Measurements from ENCODE around the gene KCNK4.

KCNK4 gene

DNA sequence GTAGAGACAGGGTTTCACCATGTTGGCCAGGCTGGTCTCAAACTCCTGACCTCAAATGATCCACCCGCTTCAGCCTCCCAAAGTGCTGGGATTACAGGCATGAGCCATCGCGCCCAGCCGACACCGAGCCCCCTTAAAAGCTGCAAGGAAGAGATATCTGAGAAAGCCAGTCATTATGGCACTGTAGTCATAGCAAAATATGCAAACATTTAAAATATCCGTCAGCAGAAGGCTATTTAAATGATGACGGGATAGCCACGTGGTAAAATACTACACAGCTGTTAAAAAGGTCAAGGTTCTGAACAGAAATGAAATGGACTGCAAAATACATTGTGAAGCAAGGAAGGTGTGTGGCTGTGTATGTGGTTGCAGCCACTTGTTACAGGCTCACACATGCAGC lies 42.5 kb downstream of the KCNK4 start:
- Histone ChIP-seq H3K4me3 (ENCODE audit: low read length) (no peak overlapping the region), H3K36me3 (ENCODE audit: insufficient read depth, low read length) (no peaks in the 10 kb centered on the region), H2AFZ (ENCODE audit: low read depth, low read length) (no peak overlapping the region), H3K4me1 (ENCODE audit: insufficient read depth, low read length) (peaks cover 2% of the 10 kb centered on the region), H3K9me3 (ENCODE audit: low read length) (no peaks in the 10 kb centered on the region), H3K27me3 (ENCODE audit: insufficient read depth, low read length) (no peaks in the 10 kb centered on the region)

DNA sequence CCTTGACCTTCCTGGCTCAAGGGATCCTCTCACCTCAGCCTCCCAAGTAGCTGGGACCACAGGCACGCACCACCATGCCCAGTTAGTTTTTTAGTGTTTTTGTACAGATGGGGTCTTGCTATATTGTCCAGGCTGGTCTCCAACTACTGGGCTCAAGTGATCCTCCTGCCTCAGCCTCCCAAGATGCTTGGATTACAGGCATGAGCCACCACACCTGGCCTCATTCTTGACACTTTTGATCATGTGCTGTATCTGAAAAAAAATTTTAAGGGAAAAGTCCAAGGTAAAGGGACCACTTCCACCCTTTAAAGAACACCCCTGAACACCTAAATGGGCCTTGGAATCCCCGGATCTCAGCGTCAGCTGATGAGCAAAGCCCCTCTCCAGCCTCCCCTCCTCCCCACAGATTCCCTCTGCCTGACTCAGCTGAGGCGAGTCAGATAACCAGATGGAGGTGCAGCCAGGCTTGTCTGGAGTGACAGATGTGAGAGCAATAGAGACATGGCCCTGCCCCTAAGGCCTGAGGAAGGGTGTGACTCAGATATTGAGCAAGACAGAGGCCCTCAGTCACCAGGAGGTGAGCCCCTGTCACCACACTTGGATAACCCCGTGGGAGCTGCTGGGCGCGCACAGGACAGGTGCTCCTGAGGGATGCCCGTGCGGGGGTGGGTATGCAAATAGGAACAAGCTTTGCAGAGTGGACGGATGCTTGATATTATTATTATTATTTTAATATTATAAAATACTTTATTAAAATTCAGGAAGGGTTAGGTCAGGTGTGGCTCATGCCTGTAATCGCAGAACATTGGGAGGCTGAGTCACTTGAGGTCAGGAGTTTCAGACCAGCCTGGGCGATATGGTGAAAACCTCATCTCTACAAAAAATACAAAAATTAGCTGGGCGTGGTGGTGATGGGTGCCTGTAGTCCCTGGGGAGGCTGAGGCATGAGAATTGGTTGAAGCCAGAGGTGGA lies 43.9 kb downstream of the KCNK4 start:
- no peak overlapping the region for H3K4me3 ChIP-seq (ENCODE audit: low read length)
- H3K27me3 ChIP-seq (ENCODE audit: insufficient read depth, low read length) = peaks cover 12% of the 10 kb centered on the region
- H3K9me3 ChIP-seq (ENCODE audit: low read length) = no peaks in the 10 kb centered on the region
- no peaks in the 10 kb centered on the region for H3K36me3 ChIP-seq (ENCODE audit: insufficient read depth, low read length)
- no peak overlapping the region for H2AFZ ChIP-seq (ENCODE audit: low read depth, low read length)
- peaks cover 2% of the 10 kb centered on the region for H3K4me1 ChIP-seq (ENCODE audit: insufficient read depth, low read length)

DNA sequence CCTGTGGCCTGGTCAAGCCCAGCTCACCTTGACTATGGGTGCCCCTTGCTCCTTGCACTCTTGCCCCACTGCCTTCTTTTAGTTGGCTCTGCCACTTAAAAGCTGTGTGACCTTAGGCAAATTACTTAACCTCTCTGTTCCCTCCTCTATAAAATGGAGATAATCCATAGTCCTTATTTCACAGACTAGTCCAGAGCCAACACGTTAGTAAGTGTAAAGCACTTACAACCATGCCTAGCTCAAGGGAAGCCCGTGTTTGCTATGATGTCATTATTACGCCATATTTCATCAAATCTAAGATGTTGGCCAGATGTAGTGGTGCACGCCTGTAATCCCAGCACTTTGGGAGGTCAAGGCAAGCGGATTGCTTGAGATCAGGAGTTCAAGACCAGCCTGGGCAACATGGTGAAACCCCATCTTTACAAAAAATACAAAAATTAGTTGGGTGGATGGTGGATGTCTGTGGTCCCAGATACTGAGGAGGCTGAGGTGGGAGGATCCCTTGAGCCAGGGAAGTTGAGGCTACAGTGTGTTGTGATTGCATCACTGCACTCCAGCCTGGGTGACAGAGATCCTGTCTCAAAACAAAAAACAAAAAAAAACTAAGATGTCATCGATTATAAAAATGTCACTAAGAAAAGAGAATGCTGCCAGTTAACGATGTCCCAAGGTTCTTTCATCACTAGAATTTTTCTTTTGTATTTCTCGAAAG lies 46.6 kb downstream of the KCNK4 start:
- no peaks in the 10 kb centered on the region for H3K36me3 ChIP-seq (ENCODE audit: insufficient read depth, low read length)
- H3K9me3 ChIP-seq (ENCODE audit: low read length) = no peaks in the 10 kb centered on the region
- H3K27me3 ChIP-seq (ENCODE audit: insufficient read depth, low read length) = peaks cover 26% of the 10 kb centered on the region
- H3K4me3 ChIP-seq (ENCODE audit: low read length) = no peak overlapping the region
- H2AFZ ChIP-seq (ENCODE audit: low read depth, low read length) = no peak overlapping the region
- peaks cover 2% of the 10 kb centered on the region for H3K4me1 ChIP-seq (ENCODE audit: insufficient read depth, low read length)

DNA sequence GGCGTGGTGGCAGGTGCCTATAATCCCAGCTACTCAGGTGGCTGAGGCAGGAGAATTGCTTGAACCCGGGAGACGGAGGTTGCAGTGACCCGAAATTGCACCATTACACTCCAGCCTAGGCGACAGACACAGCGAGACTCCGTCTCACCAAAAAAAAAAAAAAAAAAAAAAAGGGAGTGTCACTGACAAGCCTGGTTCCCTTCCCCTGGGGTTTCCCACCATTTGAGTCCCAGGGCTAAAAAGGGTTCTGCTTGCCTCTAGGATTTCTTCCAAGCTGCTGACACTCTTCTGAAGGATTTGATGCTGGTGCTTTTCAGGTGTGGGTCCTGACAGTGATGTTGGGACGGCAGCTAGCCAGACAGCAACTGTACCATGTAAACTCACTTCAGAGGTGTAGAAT lies 47.6 kb downstream of the KCNK4 start:
- Histone ChIP-seq H3K4me3 (ENCODE audit: low read length) (no peak overlapping the region), H3K36me3 (ENCODE audit: insufficient read depth, low read length) (no peaks in the 10 kb centered on the region), H3K27me3 (ENCODE audit: insufficient read depth, low read length) (peaks cover 26% of the 10 kb centered on the region), H3K4me1 (ENCODE audit: insufficient read depth, low read length) (peaks cover 2% of the 10 kb centered on the region), H2AFZ (ENCODE audit: low read depth, low read length) (no peak overlapping the region), H3K9me3 (ENCODE audit: low read length) (no peaks in the 10 kb centered on the region)

DNA sequence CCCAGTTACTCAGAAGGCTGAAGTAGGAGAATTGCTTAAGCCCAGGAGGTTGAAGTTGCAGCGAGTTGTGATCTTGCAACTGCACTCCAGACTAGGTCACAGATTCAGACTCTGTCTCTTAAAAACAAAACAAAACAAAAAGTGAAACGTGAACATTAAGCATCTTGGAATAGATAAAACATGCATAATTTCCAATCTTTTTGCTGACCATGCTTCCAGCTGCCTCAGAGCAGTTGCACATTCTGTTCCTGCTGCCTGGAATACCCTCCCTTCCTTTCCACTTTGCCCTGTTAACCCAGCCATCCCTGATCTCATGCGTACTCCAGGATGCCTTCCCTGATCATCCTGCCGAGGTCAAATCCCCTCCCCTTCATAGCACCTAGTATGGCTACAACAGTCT lies 48.2 kb downstream of the KCNK4 start:
- H3K4me1 ChIP-seq (ENCODE audit: insufficient read depth, low read length) = peaks cover 2% of the 10 kb centered on the region
- peaks cover 26% of the 10 kb centered on the region for H3K27me3 ChIP-seq (ENCODE audit: insufficient read depth, low read length)
- H2AFZ ChIP-seq (ENCODE audit: low read depth, low read length) = no peak overlapping the region
- H3K9me3 ChIP-seq (ENCODE audit: low read length) = no peaks in the 10 kb centered on the region
- H3K36me3 ChIP-seq (ENCODE audit: insufficient read depth, low read length) = no peaks in the 10 kb centered on the region
- no peak overlapping the region for H3K4me3 ChIP-seq (ENCODE audit: low read length)

DNA sequence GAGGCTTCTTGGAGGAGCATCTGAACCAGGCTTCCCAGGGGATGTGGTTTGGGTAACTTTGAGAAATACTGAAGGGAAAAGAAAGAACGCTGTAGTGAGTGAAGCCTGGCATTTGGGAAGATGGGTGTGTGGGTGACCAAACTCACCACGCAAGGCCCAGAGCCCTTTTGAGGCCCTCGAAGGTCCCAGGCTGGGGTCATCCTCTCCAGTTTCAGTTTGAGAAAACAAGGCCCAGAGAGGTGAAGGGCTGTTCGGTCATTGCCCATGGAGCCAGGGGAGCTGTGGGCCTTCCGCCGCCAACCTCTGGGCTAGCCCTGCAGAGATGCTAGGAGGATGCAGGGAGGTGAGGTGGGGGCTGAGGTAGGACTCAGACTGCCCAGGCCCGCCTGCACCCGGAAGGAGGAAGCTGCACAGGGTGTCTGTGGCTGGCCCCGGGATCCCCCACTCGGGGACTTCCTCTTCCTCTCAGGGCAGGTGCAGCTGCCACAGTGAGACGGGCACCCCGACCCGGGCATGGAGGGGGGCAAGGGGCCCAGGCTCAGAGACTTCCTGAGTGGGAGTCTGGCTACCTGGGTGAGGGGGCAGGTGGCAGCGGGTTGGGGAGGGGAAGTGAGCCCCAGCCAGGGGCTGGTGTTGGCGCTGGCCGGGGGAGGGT lies 48.8 kb downstream of the KCNK4 start, which contains the start of gene CCDC88B:
TSS of gene CCDC88B (plus strand) at position 451 of the 655 bp plus-strand sequence. CDS start at position 514, 63 bp downstream.
- Histone ChIP-seq H2AFZ (ENCODE audit: low read depth, low read length) (no peak within 1 kb of the TSS), H3K27me3 (ENCODE audit: insufficient read depth, low read length) (peaks cover 26% of the 10 kb centered on the region), H3K36me3 (ENCODE audit: insufficient read depth, low read length) (no peaks in the 10 kb centered on the region), H3K9me3 (ENCODE audit: low read length) (no peaks in the 10 kb centered on the region), H3K4me3 (ENCODE audit: low read length) (no peak within 1 kb of the TSS), H3K4me1 (ENCODE audit: insufficient read depth, low read length) (peaks cover 2% of the 10 kb centered on the region)

DNA sequence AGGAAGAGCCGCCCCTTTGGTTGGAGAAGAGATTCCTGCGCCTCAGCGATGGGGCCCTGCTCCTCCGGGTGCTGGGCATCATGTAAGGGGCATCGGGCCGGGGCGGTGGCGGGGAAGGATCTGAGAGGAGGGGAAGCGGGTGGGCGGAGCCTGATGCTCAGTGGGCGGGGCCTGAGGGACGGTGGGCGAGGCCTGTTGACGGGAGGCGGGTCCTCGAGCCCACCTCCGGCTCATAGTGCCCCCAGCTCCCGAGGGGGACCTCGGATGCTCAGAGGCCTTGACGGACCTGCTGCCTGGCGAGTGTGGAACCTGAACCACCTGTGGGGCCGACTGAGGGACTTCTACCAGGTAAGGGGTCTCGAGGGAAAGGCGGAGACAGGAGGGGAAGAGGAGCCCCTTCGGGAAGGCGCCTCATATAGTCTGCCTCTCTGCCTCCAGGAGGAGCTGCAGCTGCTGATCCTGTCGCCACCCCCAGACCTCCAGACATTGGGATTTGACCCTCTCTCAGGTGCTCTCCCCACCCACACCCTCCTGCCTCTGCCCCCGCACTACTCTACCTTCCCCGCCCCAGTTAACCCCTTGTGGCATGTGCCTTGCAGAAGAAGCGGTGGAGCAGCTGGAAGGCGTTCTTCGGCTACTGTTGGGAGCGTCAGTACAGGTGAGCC lies 49.7 kb downstream of the KCNK4 start:
- Histone ChIP-seq H3K27me3 (ENCODE audit: insufficient read depth, low read length) (peaks cover 26% of the 10 kb centered on the region), H3K36me3 (ENCODE audit: insufficient read depth, low read length) (no peaks in the 10 kb centered on the region), H3K9me3 (ENCODE audit: low read length) (no peaks in the 10 kb centered on the region), H2AFZ (ENCODE audit: low read depth, low read length) (no peak overlapping the region), H3K4me1 (ENCODE audit: insufficient read depth, low read length) (no peaks in the 10 kb centered on the region), H3K4me3 (ENCODE audit: low read length) (no peak overlapping the region)

DNA sequence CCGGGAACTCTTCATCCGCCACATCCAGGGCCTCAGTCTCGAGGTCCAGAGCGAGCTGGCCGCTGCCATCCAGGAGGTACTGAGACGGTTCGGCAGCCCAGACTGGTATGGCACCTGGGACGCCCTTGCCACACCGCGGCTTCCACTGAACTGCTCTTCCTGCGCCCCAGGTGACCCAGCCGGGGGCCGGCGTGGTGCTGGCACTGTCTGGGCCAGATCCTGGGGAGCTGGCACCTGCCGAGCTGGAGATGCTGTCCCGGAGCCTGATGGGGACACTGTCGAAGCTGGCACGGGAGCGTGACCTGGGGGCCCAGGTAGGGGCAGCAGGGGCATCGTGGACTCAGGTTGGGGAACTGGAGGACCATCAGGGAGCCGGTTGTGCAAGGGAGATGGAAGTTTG lies 50.3 kb downstream of the KCNK4 start:
- Histone ChIP-seq H3K9me3 (ENCODE audit: low read length) (no peaks in the 10 kb centered on the region), H2AFZ (ENCODE audit: low read depth, low read length) (no peak overlapping the region), H3K36me3 (ENCODE audit: insufficient read depth, low read length) (no peaks in the 10 kb centered on the region), H3K4me3 (ENCODE audit: low read length) (no peak overlapping the region), H3K27me3 (ENCODE audit: insufficient read depth, low read length) (peaks cover 26% of the 10 kb centered on the region), H3K4me1 (ENCODE audit: insufficient read depth, low read length) (no peaks in the 10 kb centered on the region)

DNA sequence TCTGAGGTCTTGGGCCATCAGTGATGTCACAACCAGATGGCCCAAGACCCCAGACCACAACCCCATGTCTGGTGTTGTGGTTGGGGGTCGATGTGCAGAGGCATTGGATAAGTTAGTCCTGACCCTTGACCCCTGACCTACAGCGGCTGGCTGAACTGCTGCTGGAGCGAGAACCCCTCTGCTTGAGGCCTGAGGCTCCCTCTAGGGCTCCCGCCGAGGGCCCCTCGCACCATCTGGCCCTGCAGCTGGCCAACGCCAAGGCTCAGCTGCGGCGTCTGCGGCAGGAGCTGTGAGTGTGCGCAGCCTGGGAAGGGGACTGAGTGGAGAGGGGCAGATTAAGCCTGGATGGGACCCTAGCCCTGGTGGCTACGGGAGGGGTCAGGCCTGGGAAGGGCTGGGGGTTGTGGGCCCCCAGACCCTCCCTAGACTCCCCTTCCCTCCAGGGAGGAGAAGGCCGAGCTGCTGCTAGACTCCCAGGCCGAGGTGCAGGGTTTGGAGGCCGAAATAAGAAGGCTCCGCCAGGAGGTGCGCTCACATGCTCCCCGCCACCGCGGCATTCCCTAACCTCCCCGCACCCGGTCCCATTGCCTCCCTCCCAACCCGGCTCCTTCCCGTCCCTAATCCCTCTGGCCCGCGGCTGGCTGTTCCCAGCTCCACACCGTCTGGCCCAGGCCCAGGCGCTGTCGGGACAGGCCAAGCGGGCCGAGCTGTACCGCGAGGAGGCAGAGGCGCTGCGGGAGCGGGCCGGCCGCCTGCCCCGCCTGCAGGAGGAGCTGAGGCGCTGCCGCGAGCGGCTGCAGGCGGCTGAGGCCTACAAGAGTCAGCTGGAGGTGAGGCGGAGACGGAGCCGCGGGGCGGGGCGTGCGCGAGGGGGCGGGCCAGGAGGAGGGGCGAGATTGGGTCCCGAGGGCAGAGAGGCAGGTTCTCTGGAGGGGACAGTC lies 51.0 kb downstream of the KCNK4 start:
- no peak overlapping the region for H3K4me3 ChIP-seq (ENCODE audit: low read length)
- H3K4me1 ChIP-seq (ENCODE audit: insufficient read depth, low read length) = no peaks in the 10 kb centered on the region
- peaks cover 26% of the 10 kb centered on the region for H3K27me3 ChIP-seq (ENCODE audit: insufficient read depth, low read length)
- H3K9me3 ChIP-seq (ENCODE audit: low read length) = no peaks in the 10 kb centered on the region
- no peaks in the 10 kb centered on the region for H3K36me3 ChIP-seq (ENCODE audit: insufficient read depth, low read length)
- no peak overlapping the region for H2AFZ ChIP-seq (ENCODE audit: low read depth, low read length)

DNA sequence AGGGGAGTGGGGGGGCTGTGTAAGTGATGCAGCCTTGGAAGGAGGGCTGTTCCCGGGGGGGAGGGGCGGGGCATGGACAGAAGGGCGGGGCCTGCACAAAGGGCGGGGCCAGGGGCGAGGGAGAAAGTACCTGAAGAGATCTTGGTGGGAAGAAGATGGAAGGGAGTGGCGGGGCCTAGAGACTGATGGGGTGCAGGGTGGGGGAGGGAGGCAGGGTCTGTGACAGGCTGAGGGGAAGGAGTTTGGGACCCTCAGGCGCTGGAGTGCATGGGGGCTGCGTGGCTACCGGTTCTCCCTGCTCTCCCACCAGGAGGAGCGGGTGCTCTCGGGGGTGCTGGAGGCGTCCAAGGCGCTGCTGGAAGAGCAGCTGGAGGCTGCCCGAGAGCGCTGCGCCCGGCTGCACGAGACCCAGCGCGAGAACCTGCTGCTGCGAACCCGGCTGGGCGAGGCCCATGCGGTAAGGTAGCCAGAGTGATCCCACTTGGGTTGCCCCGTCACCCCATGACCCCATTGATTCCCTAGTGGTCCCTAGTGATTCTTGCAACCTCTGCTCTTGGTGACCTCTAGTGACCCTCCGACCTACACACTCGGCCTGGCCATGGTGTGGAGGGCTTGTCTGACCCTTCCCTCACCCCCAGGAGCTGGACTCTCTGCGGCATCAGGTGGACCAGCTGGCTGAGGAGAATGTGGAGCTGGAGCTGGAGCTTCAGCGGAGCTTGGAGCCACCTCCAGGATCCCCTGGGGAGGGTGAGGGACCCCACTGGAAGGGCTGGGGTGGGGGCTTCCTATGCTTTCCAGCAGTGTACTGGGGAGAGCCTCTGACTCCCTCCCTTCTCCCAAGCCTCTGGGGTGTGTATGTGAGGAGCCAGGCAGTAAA lies 52.0 kb downstream of the KCNK4 start:
- H3K27me3 ChIP-seq (ENCODE audit: insufficient read depth, low read length) = peaks cover 26% of the 10 kb centered on the region
- H3K4me1 ChIP-seq (ENCODE audit: insufficient read depth, low read length) = no peaks in the 10 kb centered on the region
- no peaks in the 10 kb centered on the region for H3K9me3 ChIP-seq (ENCODE audit: low read length)
- no peaks in the 10 kb centered on the region for H3K36me3 ChIP-seq (ENCODE audit: insufficient read depth, low read length)
- no peak overlapping the region for H3K4me3 ChIP-seq (ENCODE audit: low read length)
- no peak overlapping the region for H2AFZ ChIP-seq (ENCODE audit: low read depth, low read length)

DNA sequence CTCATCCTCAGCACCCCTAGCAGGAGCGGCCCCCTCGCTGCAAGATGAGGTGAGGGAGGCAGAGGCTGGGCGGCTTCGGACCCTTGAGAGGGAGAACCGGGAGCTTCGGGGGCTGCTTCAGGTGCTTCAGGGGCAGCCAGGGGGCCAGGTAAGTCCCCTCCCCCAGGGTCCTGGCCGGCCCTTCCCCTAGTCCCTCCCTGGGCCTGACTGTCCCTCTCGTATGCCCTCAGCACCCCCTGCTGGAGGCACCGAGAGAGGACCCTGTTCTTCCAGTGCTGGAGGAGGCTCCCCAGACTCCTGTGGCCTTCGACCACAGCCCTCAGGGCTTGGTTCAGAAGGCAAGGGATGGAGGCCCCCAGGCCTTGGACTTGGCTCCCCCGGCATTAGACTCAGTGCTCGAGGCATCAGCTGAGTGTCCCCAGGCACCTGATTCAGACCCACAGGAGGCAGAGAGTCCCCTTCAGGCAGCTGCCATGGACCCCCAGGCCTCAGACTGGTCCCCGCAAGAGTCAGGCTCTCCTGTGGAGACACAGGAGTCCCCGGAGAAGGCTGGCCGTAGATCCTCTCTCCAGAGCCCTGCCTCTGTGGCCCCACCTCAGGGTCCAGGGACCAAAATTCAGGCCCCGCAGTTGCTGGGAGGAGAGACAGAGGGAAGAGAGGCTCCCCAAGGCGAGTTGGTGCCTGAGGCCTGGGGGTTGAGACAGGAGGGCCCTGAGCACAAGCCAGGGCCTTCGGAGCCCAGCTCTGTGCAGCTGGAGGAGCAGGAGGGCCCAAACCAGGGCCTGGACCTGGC lies 52.9 kb downstream of the KCNK4 start:
- H3K4me1 ChIP-seq (ENCODE audit: insufficient read depth, low read length) = peaks cover 7% of the 10 kb centered on the region
- no peaks in the 10 kb centered on the region for H3K36me3 ChIP-seq (ENCODE audit: insufficient read depth, low read length)
- H3K9me3 ChIP-seq (ENCODE audit: low read length) = no peaks in the 10 kb centered on the region
- no peak overlapping the region for H2AFZ ChIP-seq (ENCODE audit: low read depth, low read length)
- peaks cover 24% of the 10 kb centered on the region for H3K27me3 ChIP-seq (ENCODE audit: insufficient read depth, low read length)
- no peak overlapping the region for H3K4me3 ChIP-seq (ENCODE audit: low read length)

Data from neuron (in vitro differentiated cells).